Hepatocyte (in vitro differentiated cells): Measurements from ENCODE around the gene DLGAP5.

Experiments
- CTCF ChIP-seq: fragments of 200-600 bp; sonication (generic); IDR thresholded peaks from 2 replicates; pipeline ENCODE4 v1.5.1; 2016; ENCODE audit warnings: antibody characterized with exemption, mild to moderate bottlenecking; ENCODE audit not compliant: poor library complexity
- EZH2 ChIP-seq: fragments of 200-600 bp; sonication (generic); IDR thresholded peaks from 2 replicates; pipeline ENCODE4 v1.6.1; 2016; ENCODE audit warnings: antibody characterized with exemption, mild to moderate bottlenecking, borderline replicate concordance

- TF ChIP-seq CTCF (no peak), EZH2 (no peak)
These were observed 80.2 kb downstream of the DLGAP5 start for GRCh38 chr14:55111122-55111708.
